ENCODE measurements around the gene AP3S2. TPM values are rescaled to one million over a fixed set of nuclear protein-coding genes. Genes with fewer than 3 reads are reported as not detected.
"Not testable (repeated sequence)": the region's sequence is repeated elsewhere in the genome, so short reads cannot be mapped to it uniquely, and the experiment has no call there.

Gene AP3S2
- total RNA-seq, 1 experiment from 2014 or later: 23.3 TPM

DNA sequence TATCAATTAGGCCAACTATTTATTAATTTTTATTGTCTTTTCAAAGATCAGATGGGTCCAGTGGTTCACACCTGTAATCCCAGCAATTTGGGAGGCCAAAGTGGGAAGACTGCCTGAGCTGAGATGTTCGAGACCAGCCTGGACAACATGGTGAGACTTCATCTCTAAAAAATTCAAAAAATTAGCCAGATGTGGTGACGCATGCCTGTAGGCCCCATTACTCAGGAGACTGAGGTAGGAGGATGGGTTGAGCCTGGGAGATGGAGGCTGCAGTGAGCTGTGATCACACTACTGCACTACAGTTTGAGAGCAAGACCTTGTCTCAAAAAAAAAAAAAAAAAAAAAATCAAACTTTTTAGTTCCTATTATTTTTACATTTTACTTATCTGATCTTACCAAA is 8.2 kb downstream of the AP3S2 start (continued):
- TF ChIP-seq TCF7L2 (IDR thresholded peaks at IDR 0.05; ENCODE audit: borderline replicate concordance, extremely low read depth, insufficient read depth, insufficient read length): no peak
- no peak for TF ChIP-seq RAD21 (IDR thresholded peaks at IDR 0.05; ENCODE audit: low read depth)
- TF ChIP-seq SRF (IDR thresholded peaks at IDR 0.05; ENCODE audit: low read depth): no peak

DNA sequence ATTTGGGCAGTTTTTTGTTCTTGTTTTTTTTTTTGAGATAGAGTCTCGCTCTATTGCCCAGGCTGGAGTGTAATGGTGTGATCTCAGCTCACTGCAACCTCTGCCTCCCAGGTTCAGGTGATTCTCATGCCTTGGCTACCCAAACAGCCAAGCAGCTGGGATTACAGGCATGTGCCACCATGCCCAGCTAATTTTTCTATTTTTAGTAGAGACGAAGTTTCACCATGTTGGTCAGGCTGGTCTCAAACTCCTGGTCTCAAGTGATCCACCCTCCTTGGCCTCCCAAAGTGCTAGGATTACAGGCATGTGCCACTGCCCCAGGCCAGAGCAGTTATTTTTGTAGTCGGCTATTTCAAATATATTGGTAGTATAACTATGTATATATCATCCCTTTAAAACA is 8.6 kb downstream of the AP3S2 start:
- H3K4me1 ChIP-seq (ENCODE audit: control insufficient read depth in 1 of 2, insufficient read depth in 2 of 2, low read length in 2 of 2); BruUV-seq (replicated peaks); H3K9me3 ChIP-seq (ENCODE audit: control insufficient read depth in 1 of 2, insufficient read depth in 1 of 2, low read depth in 1 of 2, low read length in 2 of 2); H4K20me1 ChIP-seq (ENCODE audit: insufficient read depth); intact Hi-C loops (cut with micrococcal nuclease); ATAC-seq; POLR2A ChIA-PET; DNase-seq (ENCODE audit: low read depth, low spot score); H3K4me2 ChIP-seq (ENCODE audit: low read length); H3K4me3 ChIP-seq (replicated peaks in 1 of 2; ENCODE audit: low read depth in 1 of 2, low read length in 2 of 2); H3K27ac ChIP-seq (ENCODE audit: low read depth, low read length); H3K9me2 ChIP-seq (ENCODE audit: insufficient read depth); H3K27me3 ChIP-seq (ENCODE audit: insufficient read depth, low read length); RAD21 ChIA-PET (ENCODE audit: low non-redundant PET in 1 of 2, low total read pairs in 2 of 2, uncharacterized antibody in 2 of 2, unreplicated experiment in 2 of 2); H2AFZ ChIP-seq (ENCODE audit: low read depth, low read length, poor library complexity, severe bottlenecking); H3K9ac ChIP-seq (ENCODE audit: low read length): not testable (repeated sequence)
- H3K36me3 ChIP-seq (ENCODE audit: control insufficient read depth in 1 of 2, insufficient read depth in 2 of 2, low read length in 2 of 2): peaks cover 19 to 24% of the 10 kb centered on the region in 2 experiments
- CTCF ChIA-PET: interaction anchor here (0.9 to 3.0 kb wide), 2 partner anchors 10 to 124 kb away, joined by 3 to 15 read pairs; no protein-coding TSS in a partner anchor
- H3K79me2 ChIP-seq (ENCODE audit: insufficient read depth, low read length): peaks cover 16% of the 10 kb centered on the region

DNA sequence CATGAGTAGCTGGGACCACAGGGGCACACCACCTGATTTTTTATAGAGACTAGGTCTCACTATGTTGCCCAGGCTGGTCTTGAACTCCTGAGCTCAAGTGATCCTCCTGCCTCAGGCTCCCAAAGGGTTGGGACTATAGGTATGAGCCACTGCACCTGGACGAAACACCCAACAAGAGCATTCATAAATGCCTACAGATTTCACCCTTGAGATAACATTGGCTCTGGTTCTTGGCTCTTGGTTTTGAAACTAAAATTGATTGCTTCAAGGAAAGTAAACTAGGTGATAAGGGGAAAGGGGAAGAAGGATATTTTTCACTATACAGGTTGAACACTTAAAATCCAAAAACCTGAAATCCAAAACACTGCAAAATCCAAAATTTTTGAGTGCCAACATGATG is 10.3 kb downstream of the AP3S2 start:
- ChIA-PET CTCF (interaction anchor here (1.5 to 1.6 kb wide), 2 partner anchors 9 to 123 kb away, joined by 5 to 9 read pairs; no protein-coding TSS in a partner anchor), RAD21 (ENCODE audit: low non-redundant PET in 1 of 2, low total read pairs in 2 of 2, uncharacterized antibody in 2 of 2, unreplicated experiment in 2 of 2) (no interaction called here), POLR2A (no interaction called here)
- Histone ChIP-seq H3K27ac (ENCODE audit: low read depth, low read length) (no peak overlapping the region), H3K9me3 (ENCODE audit: control insufficient read depth in 1 of 2, insufficient read depth in 1 of 2, low read depth in 1 of 2, low read length in 2 of 2) (no peaks in the 10 kb centered on the region), H3K4me2 (ENCODE audit: low read length) (no peak overlapping the region), H2AFZ (ENCODE audit: low read depth, low read length, poor library complexity, severe bottlenecking) (no peak overlapping the region), H3K4me3 (replicated peaks in 1 of 2; ENCODE audit: low read depth in 1 of 2, low read length in 2 of 2) (no peak overlapping the region), H3K27me3 (ENCODE audit: insufficient read depth, low read length) (no peaks in the 10 kb centered on the region), H3K79me2 (ENCODE audit: insufficient read depth, low read length) (no peaks in the 10 kb centered on the region), H4K20me1 (ENCODE audit: insufficient read depth) (no peaks in the 10 kb centered on the region), H3K4me1 (ENCODE audit: control insufficient read depth in 1 of 2, insufficient read depth in 2 of 2, low read length in 2 of 2) (no peaks in the 10 kb centered on the region), H3K9me2 (ENCODE audit: insufficient read depth) (no peaks in the 10 kb centered on the region), H3K36me3 (ENCODE audit: control insufficient read depth in 1 of 2, insufficient read depth in 2 of 2, low read length in 2 of 2) (peaks cover 17 to 21% of the 10 kb centered on the region in 2 experiments), H3K9ac (ENCODE audit: low read length) (no peak overlapping the region)
- intact Hi-C loops (cut with micrococcal nuclease): no loop called here
- no peak for ATAC-seq
- TF ChIP-seq POLR2A (IDR thresholded peaks at IDR 0.05; ENCODE audit: borderline replicate concordance, extremely low read depth, insufficient read depth, insufficient read length) (no peak), CBX3 (IDR thresholded peaks at IDR 0.05; ENCODE audit: low read depth) (no peak), TCF7L2 (IDR thresholded peaks at IDR 0.05; ENCODE audit: borderline replicate concordance, extremely low read depth, insufficient read depth, insufficient read length) (no peak), EZH2 (IDR thresholded peaks at IDR 0.05) (no peak)
- TF ChIP-seq, protein P1, sequence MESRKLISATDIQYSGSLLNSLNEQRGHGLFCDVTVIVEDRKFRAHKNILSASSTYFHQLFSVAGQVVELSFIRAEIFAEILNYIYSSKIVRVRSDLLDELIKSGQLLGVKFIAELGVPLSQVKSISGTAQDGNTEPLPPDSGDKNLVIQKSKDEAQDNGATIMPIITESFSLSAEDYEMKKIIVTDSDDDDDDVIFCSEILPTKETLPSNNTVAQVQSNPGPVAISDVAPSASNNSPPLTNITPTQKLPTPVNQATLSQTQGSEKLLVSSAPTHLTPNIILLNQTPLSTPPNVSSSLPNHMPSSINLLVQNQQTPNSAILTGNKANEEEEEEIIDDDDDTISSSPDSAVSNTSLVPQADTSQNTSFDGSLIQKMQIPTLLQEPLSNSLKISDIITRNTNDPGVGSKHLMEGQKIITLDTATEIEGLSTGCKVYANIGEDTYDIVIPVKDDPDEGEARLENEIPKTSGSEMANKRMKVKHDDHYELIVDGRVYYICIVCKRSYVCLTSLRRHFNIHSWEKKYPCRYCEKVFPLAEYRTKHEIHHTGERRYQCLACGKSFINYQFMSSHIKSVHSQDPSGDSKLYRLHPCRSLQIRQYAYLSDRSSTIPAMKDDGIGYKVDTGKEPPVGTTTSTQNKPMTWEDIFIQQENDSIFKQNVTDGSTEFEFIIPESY (IDR thresholded peaks at IDR 0.05; ENCODE audit: extremely low read depth, insufficient replicate concordance, low read length): no peak
- TF ChIP-seq, protein P2, sequence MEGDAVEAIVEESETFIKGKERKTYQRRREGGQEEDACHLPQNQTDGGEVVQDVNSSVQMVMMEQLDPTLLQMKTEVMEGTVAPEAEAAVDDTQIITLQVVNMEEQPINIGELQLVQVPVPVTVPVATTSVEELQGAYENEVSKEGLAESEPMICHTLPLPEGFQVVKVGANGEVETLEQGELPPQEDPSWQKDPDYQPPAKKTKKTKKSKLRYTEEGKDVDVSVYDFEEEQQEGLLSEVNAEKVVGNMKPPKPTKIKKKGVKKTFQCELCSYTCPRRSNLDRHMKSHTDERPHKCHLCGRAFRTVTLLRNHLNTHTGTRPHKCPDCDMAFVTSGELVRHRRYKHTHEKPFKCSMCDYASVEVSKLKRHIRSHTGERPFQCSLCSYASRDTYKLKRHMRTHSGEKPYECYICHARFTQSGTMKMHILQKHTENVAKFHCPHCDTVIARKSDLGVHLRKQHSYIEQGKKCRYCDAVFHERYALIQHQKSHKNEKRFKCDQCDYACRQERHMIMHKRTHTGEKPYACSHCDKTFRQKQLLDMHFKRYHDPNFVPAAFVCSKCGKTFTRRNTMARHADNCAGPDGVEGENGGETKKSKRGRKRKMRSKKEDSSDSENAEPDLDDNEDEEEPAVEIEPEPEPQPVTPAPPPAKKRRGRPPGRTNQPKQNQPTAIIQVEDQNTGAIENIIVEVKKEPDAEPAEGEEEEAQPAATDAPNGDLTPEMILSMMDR (IDR thresholded peaks at IDR 0.05 in 2 of 3, conservative IDR thresholded peaks at IDR 0.05 in 1 of 3; ENCODE audit: borderline replicate concordance in 1 of 3, insufficient read depth in 1 of 3, low read depth in 2 of 3, low read length in 2 of 3): no peak
- TF ChIP-seq, protein P3, sequence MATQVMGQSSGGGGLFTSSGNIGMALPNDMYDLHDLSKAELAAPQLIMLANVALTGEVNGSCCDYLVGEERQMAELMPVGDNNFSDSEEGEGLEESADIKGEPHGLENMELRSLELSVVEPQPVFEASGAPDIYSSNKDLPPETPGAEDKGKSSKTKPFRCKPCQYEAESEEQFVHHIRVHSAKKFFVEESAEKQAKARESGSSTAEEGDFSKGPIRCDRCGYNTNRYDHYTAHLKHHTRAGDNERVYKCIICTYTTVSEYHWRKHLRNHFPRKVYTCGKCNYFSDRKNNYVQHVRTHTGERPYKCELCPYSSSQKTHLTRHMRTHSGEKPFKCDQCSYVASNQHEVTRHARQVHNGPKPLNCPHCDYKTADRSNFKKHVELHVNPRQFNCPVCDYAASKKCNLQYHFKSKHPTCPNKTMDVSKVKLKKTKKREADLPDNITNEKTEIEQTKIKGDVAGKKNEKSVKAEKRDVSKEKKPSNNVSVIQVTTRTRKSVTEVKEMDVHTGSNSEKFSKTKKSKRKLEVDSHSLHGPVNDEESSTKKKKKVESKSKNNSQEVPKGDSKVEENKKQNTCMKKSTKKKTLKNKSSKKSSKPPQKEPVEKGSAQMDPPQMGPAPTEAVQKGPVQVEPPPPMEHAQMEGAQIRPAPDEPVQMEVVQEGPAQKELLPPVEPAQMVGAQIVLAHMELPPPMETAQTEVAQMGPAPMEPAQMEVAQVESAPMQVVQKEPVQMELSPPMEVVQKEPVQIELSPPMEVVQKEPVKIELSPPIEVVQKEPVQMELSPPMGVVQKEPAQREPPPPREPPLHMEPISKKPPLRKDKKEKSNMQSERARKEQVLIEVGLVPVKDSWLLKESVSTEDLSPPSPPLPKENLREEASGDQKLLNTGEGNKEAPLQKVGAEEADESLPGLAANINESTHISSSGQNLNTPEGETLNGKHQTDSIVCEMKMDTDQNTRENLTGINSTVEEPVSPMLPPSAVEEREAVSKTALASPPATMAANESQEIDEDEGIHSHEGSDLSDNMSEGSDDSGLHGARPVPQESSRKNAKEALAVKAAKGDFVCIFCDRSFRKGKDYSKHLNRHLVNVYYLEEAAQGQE (IDR thresholded peaks at IDR 0.05; ENCODE audit: low read depth): no peak
- no peak for DNase-seq (ENCODE audit: low read depth, low spot score)
- no TSS peak for BruUV-seq (replicated peaks)
